Trophoblast cell (in vitro differentiated cells and primary cell): ENCODE results near the gene CCDC124.

Experiments used
- DNase-seq, 2 donors: peaks; one replicate each; pipeline ENCODE4 v3.0.0-alpha.2; 2016
- H2AFZ ChIP-seq: 2 replicates; pipeline ENCODE4 v1.6.1; 2013; ENCODE audit warnings: low read length, moderate library complexity, mild to moderate bottlenecking; ENCODE audit not compliant: insufficient read depth, poor library complexity
- H2AK5ac ChIP-seq: 2 replicates; pipeline ENCODE4 v1.6.1; 2013; ENCODE audit warnings: mild to moderate bottlenecking, low read length
- H2BK120ac ChIP-seq: 2 replicates; pipeline ENCODE4 v1.6.1; 2013; ENCODE audit warnings: low read length, mild to moderate bottlenecking, moderate library complexity; ENCODE audit not compliant: insufficient read depth, poor library complexity
- H2BK12ac ChIP-seq: 2 replicates; pipeline ENCODE4 v1.6.1; 2013; ENCODE audit warnings: mild to moderate bottlenecking, low read length, moderate library complexity
- H2BK5ac ChIP-seq: 2 replicates; pipeline ENCODE4 v1.6.1; 2013; ENCODE audit warnings: low read length, low read depth, moderate library complexity, mild to moderate bottlenecking; ENCODE audit not compliant: poor library complexity
- H3K14ac ChIP-seq: 2 replicates; pipeline ENCODE4 v1.6.1; 2013; ENCODE audit warnings: mild to moderate bottlenecking, low read length
- H3K18ac ChIP-seq: 2 replicates; pipeline ENCODE4 v1.6.1; 2013; ENCODE audit warnings: mild to moderate bottlenecking, low read length
- H3K23ac ChIP-seq: 2 replicates; pipeline ENCODE4 v1.6.1; 2013; ENCODE audit warnings: low read length
- H3K27ac ChIP-seq: 2 replicates; pipeline ENCODE4 v1.5.1; 2013; ENCODE audit warnings: low read depth, mild to moderate bottlenecking, inconsistent platforms, low read length, moderate library complexity
- H3K27me3 ChIP-seq: 2 replicates; pipeline ENCODE4 v1.6.1; 2013; ENCODE audit warnings: inconsistent platforms, mild to moderate bottlenecking, low read length, moderate library complexity; ENCODE audit not compliant: insufficient read depth
- H3K36me3 ChIP-seq, 2 experiments: 1 replicate in 1 of 2; 2 replicates in 1 of 2; pipeline ENCODE4 v1.6.1; 2013; ENCODE audit warnings: low read length in 2 of 2, mild to moderate bottlenecking in 2 of 2, moderate library complexity in 1 of 2; ENCODE audit not compliant: insufficient read depth in 2 of 2, control insufficient read depth in 1 of 2
- H3K4ac ChIP-seq: 2 replicates; pipeline ENCODE4 v1.6.1; 2013; ENCODE audit warnings: low read depth, mild to moderate bottlenecking, low read length, moderate library complexity
- H3K4me1 ChIP-seq, 2 experiments: 1 replicate in 1 of 2; 2 replicates in 1 of 2; pipeline ENCODE4 v1.6.1; 2013; ENCODE audit warnings: low read length in 2 of 2, mild to moderate bottlenecking in 2 of 2, moderate library complexity in 1 of 2; ENCODE audit not compliant: insufficient read depth in 2 of 2, control insufficient read depth in 1 of 2
- H3K4me2 ChIP-seq: 2 replicates; pipeline ENCODE4 v1.6.1; 2013; ENCODE audit warnings: inconsistent platforms, mild to moderate bottlenecking, low read length, moderate library complexity
- H3K4me3 ChIP-seq: 2 replicates; pipeline ENCODE4 v1.5.1; 2013; ENCODE audit warnings: mild to moderate bottlenecking, low read depth, low read length, inconsistent platforms
- H3K79me1 ChIP-seq: one replicate; pipeline ENCODE4 v1.6.1; 2013; ENCODE audit warnings: low read length
- H3K79me2 ChIP-seq: 2 replicates; pipeline ENCODE4 v1.6.1; 2013; ENCODE audit warnings: low read length, mild to moderate bottlenecking; ENCODE audit not compliant: control insufficient read depth, insufficient read depth, poor library complexity
- H3K9ac ChIP-seq: 2 replicates; pipeline ENCODE4 v1.6.1; 2013; ENCODE audit warnings: mild to moderate bottlenecking, low read length
- H3K9me3 ChIP-seq: 2 replicates; pipeline ENCODE4 v1.6.1; 2013; ENCODE audit warnings: low read depth, mild to moderate bottlenecking, control low read depth, inconsistent platforms, low read length; ENCODE audit not compliant: insufficient read depth
- H4K12ac ChIP-seq: 2 replicates; pipeline ENCODE4 v1.6.1; 2013; ENCODE audit warnings: low read depth, mild to moderate bottlenecking, low read length, moderate library complexity
- H4K8ac ChIP-seq: 2 replicates; pipeline ENCODE4 v1.6.1; 2013; ENCODE audit warnings: low read depth, mild to moderate bottlenecking, low read length, moderate library complexity
- H4K91ac ChIP-seq: one replicate; pipeline ENCODE4 v1.6.1; 2013; ENCODE audit warnings: low read depth, mild to moderate bottlenecking, low read length, moderate library complexity
- WGBS: extraction: QIAGEN DNeasy Blood & Tissue Kit; methylation state at CpG from one replicate; pipeline ENCODE4 v1.1.7; 2013; ENCODE audit warnings: missing lambda C conversion rate; ENCODE audit not compliant: insufficient read length, insufficient coverage; ENCODE audit errors: extremely low coverage; 5-methylcytosine and 5-hydroxymethylcytosine counted together

The CCDC124 gene

DNA sequence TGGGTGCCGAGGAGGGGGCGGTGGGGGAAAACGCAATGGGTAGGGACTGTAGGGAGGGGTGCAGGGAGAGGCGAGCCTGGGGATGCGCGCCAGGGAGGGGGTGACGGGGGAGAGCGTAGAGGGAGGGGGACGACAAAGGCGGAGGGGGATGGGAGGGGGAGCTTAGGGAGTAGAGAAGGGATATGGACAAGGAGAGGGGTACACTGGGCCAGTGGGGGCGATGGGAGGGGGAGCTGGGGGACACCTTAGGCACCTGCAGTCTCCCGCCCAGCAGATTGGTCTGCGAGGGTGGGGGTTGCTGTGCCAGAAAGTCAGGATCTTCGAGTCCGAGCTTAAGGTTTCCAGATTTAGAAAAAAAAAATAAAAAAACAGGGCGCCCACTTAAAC is 15.7 kb downstream of the CCDC124 start:
- H3K23ac ChIP-seq = no peak overlapping the region
- no peak overlapping the region for H2BK120ac ChIP-seq
- H3K14ac ChIP-seq = no peak overlapping the region
- no peak overlapping the region for H3K9ac ChIP-seq
- no peak overlapping the region for H4K91ac ChIP-seq
- peaks cover 9% of the 10 kb centered on the region in 2 experiments for H3K4me1 ChIP-seq
- H3K27me3 ChIP-seq = peaks cover 47% of the 10 kb centered on the region
- no CpG with 5 or more reads among the region's 16 CpGs for WGBS
- DNase-seq = no peak
- no peak overlapping the region for H3K18ac ChIP-seq
- H3K79me2 ChIP-seq = peaks cover 3% of the 10 kb centered on the region
- no peak overlapping the region for H2AK5ac ChIP-seq
- peaks cover 7 to 15% of the 10 kb centered on the region in 2 experiments for H3K36me3 ChIP-seq
- peaks cover 4% of the 10 kb centered on the region for H3K9me3 ChIP-seq
- H2BK12ac ChIP-seq = no peak overlapping the region
- peaks cover 3% of the 10 kb centered on the region for H3K79me1 ChIP-seq
- no peak overlapping the region for H2BK5ac ChIP-seq
- H2AFZ ChIP-seq = no peak overlapping the region
- peak overlapping the region; percentile 64 for H3K4me2 ChIP-seq
- H4K8ac ChIP-seq = no peak overlapping the region
- no peak overlapping the region for H4K12ac ChIP-seq
- H3K4me3 ChIP-seq = peak overlapping the region; percentile 69
- H3K27ac ChIP-seq = no peak overlapping the region
- no peak overlapping the region for H3K4ac ChIP-seq

- peaks cover 5% of the 10 kb centered on the region for H3K9me3 ChIP-seq
- H4K8ac ChIP-seq = no peak overlapping the region
- WGBS = no CpG with 5 or more reads among the region's 49 CpGs
- H2BK5ac ChIP-seq = no peak overlapping the region
- no peak overlapping the region for H2BK120ac ChIP-seq
- no peak overlapping the region for H3K9ac ChIP-seq
- peaks cover 3% of the 10 kb centered on the region for H3K79me2 ChIP-seq
- H3K4me3 ChIP-seq = no peak overlapping the region
- H3K4ac ChIP-seq = no peak overlapping the region
- H3K18ac ChIP-seq = no peak overlapping the region
- H2AFZ ChIP-seq = no peak overlapping the region
- DNase-seq = peak in 1 of 2 donors; percentile 33
- H3K27ac ChIP-seq = no peak overlapping the region
- H4K91ac ChIP-seq = no peak overlapping the region
- no peak overlapping the region for H2BK12ac ChIP-seq
- peaks cover 3 to 9% of the 10 kb centered on the region in 2 experiments for H3K36me3 ChIP-seq
- H3K4me1 ChIP-seq = peaks cover 9% of the 10 kb centered on the region in 2 experiments
- H3K4me2 ChIP-seq = no peak overlapping the region
- peaks cover 52% of the 10 kb centered on the region for H3K27me3 ChIP-seq
- no peak overlapping the region for H2AK5ac ChIP-seq
- no peak overlapping the region for H4K12ac ChIP-seq
- H3K79me1 ChIP-seq = peaks cover 3% of the 10 kb centered on the region
- no peak overlapping the region for H3K14ac ChIP-seq
- H3K23ac ChIP-seq = no peak overlapping the region
Observed at GRCh38 chr19:17948931-17949930, 16.4 kb downstream of the CCDC124 start.

DNA sequence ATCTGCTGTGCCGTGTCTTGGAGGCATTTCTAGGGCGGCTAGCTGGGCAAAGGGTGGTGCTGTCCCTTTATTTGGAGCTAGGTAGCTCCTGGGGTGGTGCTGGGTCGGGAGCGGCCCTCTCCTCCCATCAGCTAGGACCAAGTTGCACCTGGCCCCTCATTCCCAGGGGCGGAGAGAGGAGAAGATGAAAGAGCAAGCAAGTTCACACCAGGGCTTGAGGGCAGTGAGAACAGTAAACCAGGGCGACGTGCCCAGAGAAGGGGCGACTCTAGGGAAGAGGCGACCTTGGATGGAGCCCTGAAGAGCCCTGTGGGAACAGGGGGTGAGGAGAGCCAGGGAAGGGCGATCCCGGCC is 17.1 kb downstream of the CCDC124 start:
- Histone ChIP-seq H2BK120ac (no peak overlapping the region), H2BK5ac (no peak overlapping the region), H3K9me3 (peaks cover 5% of the 10 kb centered on the region), H3K4me1 (peaks cover 9% of the 10 kb centered on the region in 2 experiments), H2AK5ac (no peak overlapping the region), H4K8ac (no peak overlapping the region), H4K91ac (no peak overlapping the region), H3K4me2 (peak overlapping the region; percentile 45), H3K79me2 (peaks cover 3% of the 10 kb centered on the region), H3K36me3 (peaks cover 1 to 3% of the 10 kb centered on the region in 2 experiments), H3K4me3 (no peak overlapping the region), H4K12ac (no peak overlapping the region), H3K14ac (no peak overlapping the region), H3K9ac (no peak overlapping the region), H3K18ac (no peak overlapping the region), H2BK12ac (no peak overlapping the region), H3K27ac (no peak overlapping the region), H3K23ac (no peak overlapping the region), H3K4ac (no peak overlapping the region), H3K79me1 (peaks cover 3% of the 10 kb centered on the region), H3K27me3 (peaks cover 52% of the 10 kb centered on the region), H2AFZ (peak overlapping the region; percentile 32)
- no CpG with 5 or more reads among the region's 11 CpGs for WGBS
- peak in 1 of 2 donors; percentile 37 for DNase-seq

GRCh38 chr19:17950310-17951156 is 17.7 kb downstream of the CCDC124 start:
- no peak overlapping the region for H3K18ac ChIP-seq
- H3K27ac ChIP-seq = no peak overlapping the region
- H3K79me2 ChIP-seq = peaks cover 3% of the 10 kb centered on the region
- peak overlapping the region; percentile 45 for H3K4me2 ChIP-seq
- no peak overlapping the region for H3K9ac ChIP-seq
- no peak overlapping the region for H2BK12ac ChIP-seq
- peaks cover 5% of the 10 kb centered on the region for H3K9me3 ChIP-seq
- peaks cover 3% of the 10 kb centered on the region for H3K79me1 ChIP-seq
- peak; percentile 16 to 29 for DNase-seq
- no peak overlapping the region for H3K14ac ChIP-seq
- no peak overlapping the region for H4K91ac ChIP-seq
- H2BK120ac ChIP-seq = no peak overlapping the region
- no peak overlapping the region for H3K4ac ChIP-seq
- WGBS = no CpG with 5 or more reads among the region's 48 CpGs
- H2AK5ac ChIP-seq = no peak overlapping the region
- H3K4me1 ChIP-seq = peaks cover 9% of the 10 kb centered on the region in 2 experiments
- no peak overlapping the region for H3K23ac ChIP-seq
- peaks cover 52% of the 10 kb centered on the region for H3K27me3 ChIP-seq
- no peak overlapping the region for H4K12ac ChIP-seq
- H2AFZ ChIP-seq = peak overlapping the region; percentile 32
- no peak overlapping the region for H4K8ac ChIP-seq
- H3K4me3 ChIP-seq = no peak overlapping the region
- no peaks in the 10 kb centered on the region for H3K36me3 ChIP-seq
- no peak overlapping the region for H2BK5ac ChIP-seq
